ENCODE measurements around the gene NEDD4L.

The NEDD4L gene

GRCh38 chr18:58181988-58182387 is 138.0 kb downstream of the NEDD4L start:
- DNase-seq (ENCODE audit: low spot score): no peak

- DNase-seq (ENCODE audit: low spot score): no peak
Observed at GRCh38 chr18:58183226-58183625, 139.2 kb downstream of the NEDD4L start.

DNA sequence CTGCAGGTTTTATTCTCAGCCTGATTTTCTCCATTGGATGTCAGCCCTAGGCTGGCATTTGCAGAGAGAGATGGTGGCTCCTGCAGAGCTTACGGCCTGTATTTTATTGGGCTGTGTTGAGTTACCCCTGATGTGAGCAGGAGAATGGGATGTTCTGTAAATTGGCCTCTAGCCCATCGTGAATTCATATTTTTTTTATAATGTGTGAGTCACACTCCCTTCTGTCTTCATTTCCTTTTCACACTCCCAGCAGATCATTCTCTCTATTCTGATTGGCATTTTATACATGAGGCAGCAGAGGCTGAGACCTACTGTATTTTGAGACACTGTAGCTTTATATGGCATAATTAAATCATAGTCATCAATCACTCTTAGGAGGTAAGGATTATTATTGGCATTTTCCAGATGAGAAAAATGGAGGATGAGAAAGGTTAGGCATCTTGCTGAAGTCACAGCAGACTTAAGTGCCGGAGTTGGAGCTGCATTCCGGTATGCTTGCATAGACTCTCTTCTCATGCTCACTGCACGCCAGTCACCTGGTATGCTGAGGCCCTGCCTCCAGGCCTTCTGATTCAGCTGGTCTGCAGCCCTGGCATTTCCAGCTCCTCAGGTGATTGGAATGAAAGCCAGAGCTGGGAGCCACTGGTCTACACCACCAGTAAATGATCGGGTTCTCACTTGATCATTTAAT is 142.4 kb downstream of the NEDD4L start:
- DNase-seq (ENCODE audit: low spot score): peak; percentile 50

DNA sequence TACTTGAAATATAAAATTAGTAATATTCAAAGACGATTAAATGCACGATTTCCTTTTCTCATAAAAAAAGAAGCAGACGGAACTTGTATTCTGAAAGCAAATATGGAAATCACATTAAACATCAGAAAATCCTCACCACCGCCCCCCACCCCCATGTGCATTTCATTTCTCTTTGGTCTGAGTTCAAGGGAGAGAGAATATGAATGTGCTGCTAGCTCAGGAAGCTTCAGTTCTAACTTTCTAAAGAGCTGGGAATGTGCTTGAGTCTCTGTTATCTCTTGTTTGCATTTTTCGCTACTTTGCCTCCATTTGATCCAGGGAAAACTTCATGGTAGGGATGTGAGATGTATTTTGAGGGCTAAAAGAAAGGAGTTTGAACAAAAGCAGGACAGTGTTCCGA is 143.6 kb downstream of the NEDD4L start:
- DNase-seq (ENCODE audit: low spot score): no peak

DNA sequence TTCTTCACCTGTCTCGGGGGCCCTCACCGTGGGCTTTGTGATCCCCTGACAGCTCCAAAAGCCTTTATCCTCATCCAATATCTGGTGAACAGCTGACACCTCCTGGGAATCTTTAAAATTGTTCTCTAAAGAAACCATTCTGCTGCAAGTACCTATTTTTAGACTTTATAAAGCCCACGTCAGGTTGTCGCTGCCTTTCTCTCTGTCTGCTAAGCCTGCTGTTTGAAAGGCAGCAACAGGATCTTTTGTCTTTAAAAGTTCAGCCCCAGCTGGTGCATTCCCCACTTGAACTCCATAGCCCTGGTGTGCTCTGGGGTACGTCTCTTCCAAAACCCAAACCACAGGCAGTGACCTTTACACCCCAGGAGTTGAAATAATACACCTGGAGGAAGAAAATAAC is 145.0 kb downstream of the NEDD4L start:
- no peak for DNase-seq (ENCODE audit: low spot score)

GRCh38 chr18:58190842-58191530 is 147.0 kb downstream of the NEDD4L start:
- no peak for DNase-seq (ENCODE audit: low spot score)

- no peak for DNase-seq (ENCODE audit: low spot score)
Observed at GRCh38 chr18:58191626-58192025, 147.6 kb downstream of the NEDD4L start.

GRCh38 chr18:58192519-58192918 is 148.5 kb downstream of the NEDD4L start:
- DNase-seq (ENCODE audit: low spot score): no peak

DNA sequence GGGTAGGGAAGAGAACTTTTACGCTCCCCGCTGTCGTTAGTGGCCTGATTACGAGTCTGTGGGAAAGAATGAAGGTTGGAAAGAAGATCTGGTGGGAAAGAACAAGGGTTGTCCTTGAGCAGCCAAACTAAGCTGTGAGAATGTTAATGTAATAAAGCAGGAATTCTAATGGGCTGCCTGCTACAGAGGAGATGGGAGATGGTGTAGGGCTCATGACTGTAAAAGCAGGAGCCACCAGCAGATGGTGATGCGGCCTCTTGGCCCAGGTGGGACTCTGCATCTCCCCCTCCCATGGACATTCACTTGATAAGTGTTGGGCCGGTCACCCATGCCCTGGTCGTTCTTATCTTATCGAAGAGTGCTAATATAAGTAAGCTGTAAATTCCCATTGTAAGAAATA is 150.0 kb downstream of the NEDD4L start:
- peak; percentile 77 for DNase-seq (ENCODE audit: low spot score)

DNA sequence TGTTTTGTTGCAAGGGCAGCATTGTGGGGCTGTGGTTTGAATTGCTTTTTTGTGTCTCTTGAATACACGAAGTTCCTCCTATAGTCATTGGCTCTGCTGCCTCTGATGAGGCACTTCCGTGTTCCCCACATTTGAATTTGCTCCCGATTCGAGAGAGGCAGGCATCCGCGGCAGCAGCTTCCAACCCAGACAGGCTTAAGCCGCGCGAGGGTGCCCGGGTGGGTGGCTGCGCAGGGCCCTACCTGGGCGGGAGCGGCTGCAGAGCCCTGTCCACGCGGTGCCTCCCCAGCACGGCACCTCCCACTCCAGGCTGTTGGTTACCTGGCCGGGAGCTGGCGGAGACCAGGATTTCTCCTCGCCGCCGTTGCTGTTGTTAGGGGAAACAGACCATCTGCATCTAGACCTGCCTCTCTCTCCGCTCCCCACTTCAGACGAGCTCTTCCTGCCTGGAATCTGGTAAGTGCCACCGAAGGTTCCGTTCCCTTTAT is 151.3 kb downstream of the NEDD4L start:
- peak; percentile 70 for DNase-seq (ENCODE audit: low spot score)

DNA sequence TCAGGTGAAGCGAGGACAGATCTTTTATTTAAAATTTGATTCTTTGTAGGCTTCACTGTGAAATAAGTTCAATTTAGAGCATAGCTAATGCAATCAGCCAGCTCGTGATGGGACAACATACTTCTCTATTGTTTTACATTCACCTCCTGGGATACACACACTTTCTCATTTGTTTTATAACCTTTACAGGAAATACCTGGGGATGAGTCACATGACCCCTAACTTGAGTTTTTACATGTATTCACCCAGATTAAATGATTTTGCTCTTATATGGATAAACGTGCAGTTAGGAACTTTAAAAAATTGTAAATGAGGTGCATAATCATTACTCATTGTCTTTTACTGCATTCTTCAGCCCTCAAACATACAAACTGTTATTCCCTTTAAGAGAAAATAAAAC is 152.1 kb downstream of the NEDD4L start:
- no peak for DNase-seq (ENCODE audit: low spot score)

GRCh38 chr18:58196881-58197872 is 153.2 kb downstream of the NEDD4L start:
- no peak for DNase-seq (ENCODE audit: low spot score)

DNA sequence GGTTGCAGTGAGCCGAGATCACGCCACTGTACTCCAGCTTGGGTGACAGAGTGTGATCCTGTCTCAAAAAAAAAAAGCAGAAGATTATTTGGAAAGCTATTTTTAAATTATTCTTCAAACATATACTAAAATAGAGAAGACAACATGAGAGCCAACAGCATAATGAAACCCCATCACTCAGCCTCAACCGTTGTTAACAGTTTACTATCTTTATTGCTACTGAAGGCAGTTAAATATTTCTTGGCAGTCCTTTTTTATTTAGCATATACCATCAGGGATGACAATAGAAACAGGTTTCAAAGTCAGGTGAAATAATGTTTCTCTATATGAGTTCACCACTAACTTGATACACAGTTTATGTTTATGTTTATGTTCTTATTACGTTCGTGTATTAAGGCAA is 157.2 kb downstream of the NEDD4L start:
- no peak for DNase-seq (ENCODE audit: low spot score)

- DNase-seq (ENCODE audit: low spot score): no peak
Observed at GRCh38 chr18:58201733-58202730, 158.0 kb downstream of the NEDD4L start.

DNA sequence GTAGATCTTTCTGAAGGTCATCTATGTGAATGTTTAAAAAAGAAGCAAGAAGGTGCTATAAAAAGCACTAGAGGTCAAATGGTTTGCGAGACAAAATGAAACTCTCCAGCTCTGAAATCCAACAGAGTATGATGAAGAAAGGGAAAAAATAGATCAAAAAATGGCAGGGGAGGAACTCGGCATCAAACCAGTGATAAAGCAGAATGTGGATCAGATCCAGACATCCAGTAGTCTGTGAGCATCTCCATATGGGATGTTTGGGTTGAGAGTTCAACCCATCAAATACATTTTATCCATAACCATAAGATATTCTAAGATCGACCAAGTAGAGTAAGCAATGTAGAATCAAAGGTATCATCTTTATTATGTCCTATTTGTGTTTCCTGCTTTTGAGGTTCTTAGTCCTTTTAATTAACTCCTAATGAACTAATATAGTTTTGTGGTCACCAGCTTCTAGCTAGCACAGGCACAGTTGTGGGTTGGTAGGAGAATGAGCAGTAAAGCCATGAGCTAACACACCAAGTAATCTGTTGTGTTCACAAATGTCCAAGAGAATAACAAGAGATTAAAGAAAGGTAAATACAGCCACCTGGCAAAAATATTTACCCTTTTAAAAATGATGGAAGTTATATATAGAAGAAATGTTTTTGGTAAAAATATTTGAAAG is 160.9 kb downstream of the NEDD4L start:
- DNase-seq (ENCODE audit: low spot score): no peak

DNA sequence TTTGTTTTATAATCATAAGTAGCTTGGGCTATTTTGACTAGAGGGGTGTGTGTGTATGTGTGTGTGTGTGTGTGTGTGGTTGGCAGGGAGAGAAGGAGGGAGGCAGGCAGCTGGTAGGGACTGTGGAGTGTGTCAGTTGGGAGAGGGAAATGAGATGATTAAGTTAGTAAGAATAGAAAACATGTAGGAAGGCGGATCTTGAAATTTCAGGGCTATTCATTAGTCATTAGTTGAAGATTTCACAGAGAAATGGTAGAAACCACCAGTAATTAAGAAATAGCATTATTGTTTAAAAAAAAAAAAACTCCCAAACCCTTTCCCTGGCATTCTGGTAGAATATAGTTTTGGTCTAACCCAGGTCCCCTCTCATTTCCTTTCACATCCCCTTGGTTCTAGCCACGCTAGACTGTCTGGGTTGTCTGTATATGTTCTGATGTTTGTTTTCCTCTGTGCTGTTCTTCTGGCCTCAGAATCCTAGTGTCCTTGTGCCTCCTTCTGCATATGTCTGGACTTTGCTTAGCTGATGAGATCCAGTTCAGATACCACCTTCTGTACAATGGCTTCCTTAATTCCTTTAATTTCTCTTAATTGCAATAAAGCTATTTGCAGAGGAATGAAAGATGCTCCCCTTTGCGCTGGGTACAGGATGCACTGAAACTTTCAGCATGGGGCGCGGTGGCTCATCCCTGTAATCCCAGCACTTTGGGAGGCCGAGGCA is 161.6 kb downstream of the NEDD4L start:
- no peak for DNase-seq (ENCODE audit: low spot score)

DNA sequence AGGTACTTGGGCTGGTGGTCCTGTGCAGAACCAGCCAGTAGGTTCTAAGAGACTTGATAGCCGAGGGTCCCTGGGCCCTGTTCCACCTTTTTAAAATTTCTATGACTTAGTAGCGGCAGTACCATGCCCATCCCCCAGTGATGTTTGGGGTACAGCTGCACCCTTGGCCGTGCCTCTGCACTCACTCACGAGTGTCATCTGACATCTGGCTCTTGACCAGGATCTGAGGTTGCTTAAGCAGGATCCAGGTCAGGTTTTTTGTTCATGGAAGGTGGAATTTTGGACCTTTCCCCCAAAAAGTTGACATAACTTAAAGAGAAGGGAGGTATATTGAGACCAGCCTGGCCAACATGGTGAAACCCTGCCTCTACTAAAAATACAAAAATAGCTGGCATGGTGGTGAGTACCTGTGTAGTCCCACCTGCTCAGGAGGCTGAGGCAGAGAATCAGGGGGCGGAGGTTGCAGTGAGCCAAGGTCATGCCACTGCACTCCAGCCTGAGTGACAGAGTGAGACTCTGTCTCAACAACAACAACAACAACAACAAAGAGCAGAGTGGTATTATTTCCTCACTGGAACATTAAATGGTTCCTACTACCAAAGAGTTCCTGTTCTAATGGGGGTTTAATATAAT is 163.6 kb downstream of the NEDD4L start:
- no peak for DNase-seq (ENCODE audit: low spot score)

- no peak for DNase-seq (ENCODE audit: low spot score)
Observed at GRCh38 chr18:58208207-58208932, 164.3 kb downstream of the NEDD4L start.

- DNase-seq (ENCODE audit: low spot score): no peak
Observed at GRCh38 chr18:58209326-58209725, 165.3 kb downstream of the NEDD4L start.

Data from iPS-NIHi11 (cell line).